Activated CD4-positive, alpha-beta T cell treated with anti-CD3 and anti-CD28 coated beads for 24 hours (primary cell): ENCODE data around the gene ERP44.
"Not testable (repeated sequence)": the region's sequence is repeated elsewhere in the genome, so short reads cannot be mapped to it uniquely, and the experiment has no call there.

Source experiments
- DNase-seq, 2 donors: peaks; one replicate each; pipeline ENCODE4 v3.0.0-alpha.2; 2020; ENCODE audit warnings: low read depth in 2 of 2

The ERP44 gene

DNA sequence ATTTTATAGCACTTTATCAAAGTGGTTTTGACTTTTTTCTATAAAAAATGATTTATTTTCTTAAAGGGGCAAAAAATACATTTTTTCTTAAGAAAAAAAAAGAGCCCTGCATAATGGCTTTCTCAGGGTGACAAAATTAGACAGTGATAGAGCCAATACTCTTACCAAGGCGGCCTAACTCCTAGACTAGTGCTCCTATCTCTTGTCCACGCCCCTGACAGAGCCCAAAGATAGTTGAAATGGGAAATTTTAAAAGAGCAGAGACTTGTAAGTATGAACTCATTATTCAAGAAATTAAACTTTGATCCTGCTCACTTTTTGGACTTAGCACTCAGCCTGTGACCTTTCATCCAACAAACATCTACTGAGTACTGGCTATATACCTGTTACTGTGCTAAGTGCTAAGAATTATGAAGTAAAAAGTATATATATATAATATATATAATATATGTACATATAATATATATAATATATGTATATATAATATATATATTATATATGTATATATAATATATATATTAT lies 1.4 kb upstream of the ERP44 start:
- DNase-seq, result no peak

GRCh38 chr9:100099722-100100042 lies 882 bp upstream of the ERP44 start:
- DNase-seq, result no peak

DNA sequence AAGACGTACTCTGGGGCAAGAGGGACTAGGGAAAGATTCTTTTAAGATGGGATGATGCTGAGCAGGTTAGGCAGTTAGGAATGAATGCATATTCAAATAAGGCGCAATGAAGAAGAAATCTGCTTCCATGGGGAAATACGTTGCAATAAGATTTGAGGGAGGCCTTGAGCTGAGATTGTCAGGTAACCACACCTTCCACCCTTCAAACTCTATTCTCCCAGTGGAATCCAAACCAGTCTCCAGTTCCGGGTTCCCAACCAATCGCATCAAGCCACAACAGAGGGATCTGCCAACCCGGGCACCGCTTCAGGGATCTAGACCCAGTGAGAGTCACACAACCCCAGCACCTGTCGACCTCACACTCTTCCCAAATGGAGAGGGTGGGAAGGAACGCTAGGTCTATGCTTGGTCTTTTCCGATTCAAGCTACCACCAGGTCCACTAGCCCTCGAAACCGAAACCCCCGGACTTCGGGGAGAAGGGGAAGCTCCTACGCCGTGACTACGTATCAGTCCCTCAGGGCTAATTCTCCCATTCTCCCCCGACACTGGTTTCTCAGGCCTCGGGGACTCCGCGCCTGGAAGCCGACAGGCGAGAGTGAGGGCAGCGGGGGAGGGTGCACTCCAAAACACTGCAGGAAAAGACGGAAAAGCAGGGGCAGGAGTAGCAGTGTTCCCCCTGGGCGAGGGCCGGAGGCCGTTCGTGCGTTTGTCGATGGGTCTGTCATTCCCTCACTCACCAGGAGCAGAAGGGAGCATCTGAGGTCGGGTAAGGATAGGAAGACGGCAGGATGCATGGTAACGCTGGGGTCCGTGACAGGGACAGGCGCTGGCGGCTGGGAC lies 534 bp downstream of the ERP44 start:
- DNase-seq, result peak in 1 of 2 donors; percentile 23

GRCh38 chr9:100096378-100096916 lies 2.4 kb downstream of the ERP44 start:
- DNase-seq, result no peak

GRCh38 chr9:100094411-100094810 lies 4.4 kb downstream of the ERP44 start:
- not testable (repeated sequence) for DNase-seq

DNA sequence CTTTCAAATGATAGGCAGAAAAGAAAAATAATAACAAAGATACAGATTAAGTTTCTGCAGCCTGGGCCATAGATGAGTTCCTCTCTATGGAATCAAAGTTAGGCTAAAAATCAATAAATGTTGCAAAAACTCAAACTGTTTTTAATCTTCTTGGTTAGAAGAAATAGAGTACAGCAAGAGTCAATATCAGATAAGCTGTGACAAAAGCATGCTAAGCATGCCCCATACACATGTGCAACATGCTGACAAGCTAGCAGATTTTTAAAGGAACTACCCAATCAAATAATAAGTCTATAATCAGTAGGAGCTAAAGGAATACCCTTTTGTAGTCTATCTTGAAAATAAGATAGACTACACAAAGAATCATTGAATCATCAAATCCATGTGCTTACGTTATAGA lies 6.7 kb downstream of the ERP44 start:
- no peak for DNase-seq

GRCh38 chr9:100091650-100092049 lies 7.2 kb downstream of the ERP44 start:
- no peak for DNase-seq

DNA sequence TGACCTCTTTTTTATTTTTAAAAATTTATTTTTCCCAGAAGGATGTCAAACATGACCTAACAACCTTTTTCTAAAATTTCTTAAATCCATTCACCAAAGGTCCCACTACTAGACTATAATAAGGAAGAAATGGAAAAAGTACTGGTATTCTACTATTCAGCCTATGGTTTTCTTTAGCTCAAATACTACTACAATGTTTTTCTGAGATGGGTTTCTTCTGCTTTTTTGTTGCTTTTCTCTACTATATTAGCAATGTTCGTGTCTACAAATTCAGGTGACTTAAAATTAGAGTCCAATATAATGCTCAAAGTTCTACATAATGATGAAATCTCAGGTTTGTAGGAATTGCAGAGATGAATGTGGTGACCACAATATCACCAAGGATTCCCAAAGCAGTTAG lies 7.9 kb downstream of the ERP44 start:
- DNase-seq, result no peak

DNA sequence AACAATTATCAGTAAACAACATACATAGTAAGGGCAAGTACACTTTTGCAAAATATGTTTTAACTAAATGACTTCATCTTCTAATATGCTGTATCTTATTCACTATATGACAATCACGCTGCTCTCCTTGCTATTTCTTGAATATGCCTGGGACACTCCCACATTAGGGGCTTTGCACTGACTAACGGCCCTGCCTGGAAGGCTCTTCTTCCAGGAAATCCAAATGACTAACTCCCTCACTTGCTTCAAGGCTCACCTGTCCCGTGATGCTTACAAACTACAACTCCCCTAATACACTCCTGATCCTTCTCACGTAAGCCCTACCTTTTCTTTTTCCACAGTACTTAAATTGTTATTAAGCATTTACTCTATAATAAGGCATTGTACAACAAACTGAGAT lies 10.6 kb downstream of the ERP44 start:
- no peak for DNase-seq

DNA sequence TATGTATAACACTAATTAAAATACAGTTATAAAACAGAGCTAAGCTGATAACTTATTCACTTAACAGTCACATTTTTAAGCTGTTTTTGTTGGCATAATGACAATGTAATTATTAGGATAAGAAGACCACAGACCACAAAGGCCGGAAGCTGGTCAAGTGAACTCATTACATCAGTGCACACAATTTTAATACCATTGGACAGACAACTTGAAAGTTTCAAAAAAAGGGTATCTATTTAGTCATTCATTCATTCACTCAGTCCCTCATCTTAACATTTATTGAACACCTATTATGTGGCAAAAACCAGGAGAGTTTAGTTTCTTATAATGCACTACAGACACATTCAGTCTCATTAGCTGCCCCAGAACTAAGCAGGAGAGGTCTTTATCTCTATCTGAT lies 11.6 kb downstream of the ERP44 start:
- DNase-seq, result no peak

DNA sequence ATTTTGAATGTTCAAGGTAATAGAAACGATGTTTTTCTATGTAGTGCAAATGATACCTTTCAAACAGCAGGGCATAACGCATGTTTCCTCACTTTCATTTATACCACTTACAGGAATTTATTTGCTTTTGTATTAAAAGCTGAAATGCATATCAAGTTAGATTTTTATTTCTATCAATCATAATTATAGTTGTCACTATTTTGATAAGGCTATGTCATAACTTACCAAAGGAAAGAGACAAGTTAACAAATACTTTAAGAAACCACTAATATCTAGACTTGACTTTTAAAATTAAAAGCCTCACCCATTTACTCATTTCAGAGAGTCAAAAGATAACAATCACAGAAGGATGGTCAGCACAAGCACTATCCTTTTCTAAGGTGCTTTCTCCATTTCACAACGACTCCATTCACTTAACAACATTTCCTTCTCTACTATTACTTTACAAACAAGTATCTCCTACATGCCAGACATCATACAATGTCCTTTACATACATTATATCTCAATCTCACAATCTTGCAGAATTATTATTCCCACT lies 12.6 kb downstream of the ERP44 start:
- DNase-seq, result no peak

DNA sequence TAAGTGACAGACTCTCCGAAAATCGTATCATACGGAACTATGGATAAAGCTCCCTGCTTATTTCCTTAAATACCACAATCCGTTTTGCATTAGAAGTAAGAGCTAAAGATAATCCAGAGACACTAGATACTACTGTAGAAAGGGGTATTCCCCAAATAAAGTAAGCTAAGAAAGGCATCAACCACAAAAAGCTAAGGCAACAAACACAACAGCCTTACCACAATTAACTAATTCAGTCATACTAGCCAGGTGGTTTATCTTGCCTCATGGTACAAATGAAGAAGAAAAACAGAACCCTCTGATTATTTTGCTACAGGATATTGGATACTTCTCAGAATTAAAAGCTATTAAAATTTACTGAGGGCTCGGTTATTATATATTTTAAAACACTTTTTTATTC lies 14.1 kb downstream of the ERP44 start:
- DNase-seq, result no peak

DNA sequence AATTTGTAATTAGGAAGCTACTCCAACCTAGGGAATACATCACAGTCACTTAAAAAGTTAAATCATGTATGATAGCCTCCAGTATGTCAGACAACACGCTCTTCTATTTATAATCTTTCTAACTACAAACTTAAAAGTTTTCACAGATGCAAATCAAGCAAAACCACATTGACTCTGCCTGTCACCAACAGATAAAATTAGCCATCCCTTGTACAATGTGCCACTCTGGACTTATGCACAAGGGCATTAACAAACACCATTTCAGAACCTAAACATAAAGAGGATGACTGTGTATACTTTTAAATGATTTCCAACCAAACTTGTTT lies 14.7 kb downstream of the ERP44 start:
- DNase-seq, result no peak

GRCh38 chr9:100083448-100084127 lies 15.2 kb downstream of the ERP44 start:
- DNase-seq, result no peak

- no peak for DNase-seq
Observed at GRCh38 chr9:100082782-100083181, 16.0 kb downstream of the ERP44 start.

- not testable (repeated sequence) for DNase-seq
Observed at GRCh38 chr9:100076256-100076655, 22.5 kb downstream of the ERP44 start.

- DNase-seq, result no peak
Observed at GRCh38 chr9:100074989-100075388, 23.8 kb downstream of the ERP44 start.

- no peak for DNase-seq
Observed at GRCh38 chr9:100074093-100074492, 24.7 kb downstream of the ERP44 start.

- DNase-seq, result no peak
Observed at GRCh38 chr9:100072805-100073204, 26.0 kb downstream of the ERP44 start.

DNA sequence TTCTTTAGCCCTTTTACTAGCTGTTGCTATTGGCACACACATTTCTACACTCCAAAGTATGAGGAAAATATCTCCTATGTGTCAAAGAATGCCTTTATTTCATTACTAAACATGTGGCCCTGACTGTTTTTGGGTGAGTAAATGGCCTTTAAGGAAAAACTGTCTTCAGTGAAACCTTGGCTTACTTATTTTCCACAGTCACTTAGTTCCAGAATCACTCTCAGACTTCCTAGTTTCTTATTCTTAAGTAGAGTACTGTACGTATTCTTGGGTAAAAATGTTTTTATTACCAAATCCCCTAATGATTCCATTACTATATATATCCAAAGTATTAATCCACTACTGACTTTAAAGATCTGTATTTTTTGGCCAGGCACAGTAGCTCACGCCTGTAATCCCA lies 27.5 kb downstream of the ERP44 start:
- no peak for DNase-seq

GRCh38 chr9:100070104-100071041 lies 28.4 kb downstream of the ERP44 start:
- DNase-seq, result no peak

DNA sequence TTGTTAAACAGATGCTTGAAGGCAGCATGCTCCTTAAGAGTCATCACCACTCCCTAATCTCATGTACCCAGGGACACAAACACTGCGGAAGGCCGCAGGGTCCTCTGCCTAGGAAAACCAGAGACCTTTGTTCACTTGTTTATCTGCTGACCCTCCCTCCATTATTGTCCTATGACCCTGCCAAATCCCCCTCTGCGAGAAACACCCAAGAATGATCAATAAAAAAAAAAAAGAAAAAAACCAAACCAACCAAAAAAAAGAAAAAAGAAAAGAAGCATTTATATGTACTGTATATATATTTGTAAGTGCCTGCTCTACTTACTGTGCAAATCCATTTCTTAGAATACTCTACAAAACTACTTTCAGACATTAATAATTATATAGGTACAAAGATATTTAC lies 29.7 kb downstream of the ERP44 start:
- DNase-seq, result not testable (repeated sequence)
